Heart left ventricle (tissue), 16 donors: ENCODE measurements around the gene MCIDAS. TPM values are rescaled to one million over a fixed set of nuclear protein-coding genes. Genes with fewer than 3 reads are reported as not detected.
A peak's percentile ranks its signal among the peaks of the same experiment; 100 is the strongest.

Experiments
- ATAC-seq, 4 donors: fragments of 200-7000 bp; cut with Tn5 transposase; one replicate each; pipeline ENCODE4 v1.9.1; 2020 to 2022; ENCODE audit warnings: moderate library complexity in 4 of 4, mild to moderate bottlenecking in 3 of 4, moderate number of reproducible peaks in 1 of 4
- DNase-seq, 5 donors: peaks; one replicate each; pipeline ENCODE4 v3.0.0-alpha.2; 2020
- H3K27ac ChIP-seq, 12 donors: fragments of 200-600 bp; sonication (generic) in 4 of 12; one replicate each; pipeline versions ENCODE4 v1.5.0 to v1.8.0; 2016 to 2022; ENCODE audit warnings: mild to moderate bottlenecking in 2 of 12
- H3K27me3 ChIP-seq, 9 donors: fragments of 200-600 bp; sonication (generic) in 2 of 9; one replicate each; pipeline versions ENCODE4 v1.5.1 to v1.8.0; 2016 to 2022; ENCODE audit warnings: mild to moderate bottlenecking in 3 of 9
- H3K36me3 ChIP-seq, 9 donors: fragments of 200-600 bp; sonication (generic) in 2 of 9; one replicate each; pipeline versions ENCODE4 v1.5.0 to v1.8.0; 2018 to 2022; ENCODE audit warnings: mild to moderate bottlenecking in 2 of 9
- H3K4me1 ChIP-seq, 12 donors: fragments of 200-600 bp; sonication (generic) in 4 of 12; one replicate each; pipeline versions ENCODE4 v1.5.0 to v1.8.0; 2016 to 2022; ENCODE audit warnings: mild to moderate bottlenecking in 3 of 12
- H3K4me3 ChIP-seq, 12 donors: fragments of 200-600 bp; sonication (generic) in 4 of 12; one replicate each; pipeline versions ENCODE4 v1.5.0 to v1.8.0; 2017 to 2022; ENCODE audit warnings: mild to moderate bottlenecking in 9 of 12, moderate library complexity in 4 of 12
- H3K9me3 ChIP-seq, 12 donors: fragments of 200-600 bp; sonication (generic) in 4 of 12; one replicate each; pipeline versions ENCODE4 v1.5.0 to v1.8.0; 2016 to 2022; ENCODE audit warnings: mild to moderate bottlenecking in 1 of 12
- POLR2A ChIP-seq, 2 donors: fragments of 450-650 bp; IDR thresholded peaks; one replicate each; pipeline ENCODE4 v1.6.1; 2017; ENCODE audit warnings: antibody characterized with exemption in 2 of 2, mild to moderate bottlenecking in 2 of 2, moderate library complexity in 2 of 2
- WGBS, 4 donors: extraction: QIAGEN DNeasy Blood & Tissue Kit in 2 of 4; methylation state at CpG; one replicate each; pipeline versions ENCODE4 v1.1.5 to v1.1.7; 2013 to 2018; 5-methylcytosine and 5-hydroxymethylcytosine counted together
- intact Hi-C, 10 donors: fragments of 100-400 bp; cut with DNase I; formaldehyde crosslinking; loops; one replicate each; pipeline versions ENCODE4 v1.11.1 to v1.14.2; 2022
- polyA plus RNA-seq, 2 donors: library from polyadenylated mRNA; stranded (reverse); fragments of 200-250 nt; gene quantifications; one replicate each; pipeline ENCODE4 v1.2.3, GENCODE V29; 2013
- total RNA-seq, 9 donors: library from RNA; depleted of rRNA in 2 of 9; stranded (reverse); fragments of >200 nt in 2 of 9; fragmentation: NEBNext Ultra II Directional in 3 of 9; extraction: Animal tissue kit (Norgen Biotek cat#: 25700) in 3 of 9; gene quantifications; one replicate each; pipeline versions ENCODE4 v1.1.0 to v1.2.4, GENCODE V29; 2016 to 2023
- TF ChIP-seq, protein P1 (sequence below), 12 donors: fragments of 200-600 bp; sonication (generic) in 4 of 12; IDR thresholded peaks; one replicate each; pipeline versions ENCODE4 v1.5.0 to v1.8.0; 2018 to 2022; ENCODE audit warnings: antibody characterized with exemption in 12 of 12, mild to moderate bottlenecking in 5 of 12
- donor health status: ischemic (EF 13 %, LVEDD 7.1; RV severe dilation, severe dysfunction).
- donor health status: healthy with polysubstance abuse.
- donor health status: DM: no; HTN: yes; CAD: no.
- donor health status: DM: no; HTN: no; CAD: no.
- donor health status: ischemic (EF 25% LVEDD 6.9; RV normal size, moderate dysfunction).
- donor health status: ischemic (EF 25% LVEDD 5.7; RV mildly dilated, moderate dysfunction).
- donor health status: healthy.
- donor health status: DM: yes; HTN: yes; CAD: no.
- donor health status: ischemic (EF 35%, LVEDD 5.7; RV mildly dilated, moderate dysfunction).
- donor health status: nonischemic (EF 11% LVEDD 7.7; RV severe dilation, severe dysfunction).
- donor health status: DM: yes; HTN: yes; CAD: no.
- donor health status: PGD.
- donor health status: ischemic (EF 29% LVEDD 5.4; RV normal size, mild dysfunction).
- donor health status: nonischemic (EF 23%, LVEDD 6.1; RV moderate dilation, normal function).

The MCIDAS gene
- total and polyA plus RNA-seq, 11 donors = not detected

DNA sequence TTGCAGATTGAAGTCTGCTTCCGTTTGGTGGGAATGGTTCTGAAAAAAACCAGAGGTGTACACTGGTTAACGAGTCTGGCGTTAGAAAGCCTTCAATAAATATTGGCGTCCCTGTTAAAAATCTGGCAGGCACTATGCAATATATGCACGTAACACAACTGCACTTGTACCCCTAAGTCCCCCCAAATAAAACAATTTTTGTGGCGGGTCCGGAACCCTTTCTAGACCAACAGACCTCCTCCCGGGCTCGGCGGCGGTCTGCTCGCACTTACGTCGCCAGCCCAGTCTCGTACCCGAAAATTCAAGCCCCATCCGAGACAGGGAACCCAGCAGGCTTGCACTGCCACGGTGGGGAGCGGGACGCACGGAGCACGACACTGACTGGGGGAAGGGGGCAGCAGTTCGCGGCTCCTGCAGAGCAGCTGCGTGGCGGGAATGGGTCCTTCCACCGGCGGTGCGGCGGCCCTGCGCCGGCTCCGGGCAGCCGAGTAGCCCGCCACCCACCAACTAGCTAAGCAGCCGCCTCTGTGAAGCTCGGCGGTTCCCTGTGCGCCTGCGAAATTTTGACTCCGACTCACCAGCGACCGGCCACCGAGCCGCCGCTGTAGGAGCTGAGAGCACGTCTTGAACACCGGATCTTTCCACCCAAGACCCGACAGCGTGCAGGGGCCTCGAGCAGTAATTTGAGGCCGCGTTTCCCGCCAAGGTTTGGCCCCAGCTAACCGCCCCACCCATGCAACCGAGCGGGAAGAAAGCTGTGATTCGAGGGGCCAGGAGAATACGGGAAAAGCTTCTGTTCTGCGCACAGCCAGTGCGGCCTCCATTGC lies 3.9 kb downstream of the MCIDAS start:
- ATAC-seq = no peak
- Histone ChIP-seq H3K4me1 (peaks cover 0 to 43% (median 19%) of the 10 kb centered on the region in 12 donors), H3K27ac (no peak overlapping the region), H3K4me3 (peak overlapping the region in 1 of 12 donors; percentile 36), H3K36me3 (no peaks in the 10 kb centered on the region), H3K9me3 (no peaks in the 10 kb centered on the region), H3K27me3 (peaks cover 65 to 100% (median 98%) of the 10 kb centered on the region in 9 donors)
- intact Hi-C loops = loop anchor here in 1 of 10 donors (10.0 kb wide), 1 partner anchor 48 kb away; the partner anchor contains the start of gene CDC20B
- TF ChIP-seq POLR2A (IDR thresholded peaks at IDR 0.05) = no peak
- TF ChIP-seq, protein P1, sequence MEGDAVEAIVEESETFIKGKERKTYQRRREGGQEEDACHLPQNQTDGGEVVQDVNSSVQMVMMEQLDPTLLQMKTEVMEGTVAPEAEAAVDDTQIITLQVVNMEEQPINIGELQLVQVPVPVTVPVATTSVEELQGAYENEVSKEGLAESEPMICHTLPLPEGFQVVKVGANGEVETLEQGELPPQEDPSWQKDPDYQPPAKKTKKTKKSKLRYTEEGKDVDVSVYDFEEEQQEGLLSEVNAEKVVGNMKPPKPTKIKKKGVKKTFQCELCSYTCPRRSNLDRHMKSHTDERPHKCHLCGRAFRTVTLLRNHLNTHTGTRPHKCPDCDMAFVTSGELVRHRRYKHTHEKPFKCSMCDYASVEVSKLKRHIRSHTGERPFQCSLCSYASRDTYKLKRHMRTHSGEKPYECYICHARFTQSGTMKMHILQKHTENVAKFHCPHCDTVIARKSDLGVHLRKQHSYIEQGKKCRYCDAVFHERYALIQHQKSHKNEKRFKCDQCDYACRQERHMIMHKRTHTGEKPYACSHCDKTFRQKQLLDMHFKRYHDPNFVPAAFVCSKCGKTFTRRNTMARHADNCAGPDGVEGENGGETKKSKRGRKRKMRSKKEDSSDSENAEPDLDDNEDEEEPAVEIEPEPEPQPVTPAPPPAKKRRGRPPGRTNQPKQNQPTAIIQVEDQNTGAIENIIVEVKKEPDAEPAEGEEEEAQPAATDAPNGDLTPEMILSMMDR (IDR thresholded peaks at IDR 0.05) = no peak
- 8 to 16% (median 12%) methylated on average over 38 to 61 of the region's 61 CpGs for WGBS, 4 donors
- no peak for DNase-seq

DNA sequence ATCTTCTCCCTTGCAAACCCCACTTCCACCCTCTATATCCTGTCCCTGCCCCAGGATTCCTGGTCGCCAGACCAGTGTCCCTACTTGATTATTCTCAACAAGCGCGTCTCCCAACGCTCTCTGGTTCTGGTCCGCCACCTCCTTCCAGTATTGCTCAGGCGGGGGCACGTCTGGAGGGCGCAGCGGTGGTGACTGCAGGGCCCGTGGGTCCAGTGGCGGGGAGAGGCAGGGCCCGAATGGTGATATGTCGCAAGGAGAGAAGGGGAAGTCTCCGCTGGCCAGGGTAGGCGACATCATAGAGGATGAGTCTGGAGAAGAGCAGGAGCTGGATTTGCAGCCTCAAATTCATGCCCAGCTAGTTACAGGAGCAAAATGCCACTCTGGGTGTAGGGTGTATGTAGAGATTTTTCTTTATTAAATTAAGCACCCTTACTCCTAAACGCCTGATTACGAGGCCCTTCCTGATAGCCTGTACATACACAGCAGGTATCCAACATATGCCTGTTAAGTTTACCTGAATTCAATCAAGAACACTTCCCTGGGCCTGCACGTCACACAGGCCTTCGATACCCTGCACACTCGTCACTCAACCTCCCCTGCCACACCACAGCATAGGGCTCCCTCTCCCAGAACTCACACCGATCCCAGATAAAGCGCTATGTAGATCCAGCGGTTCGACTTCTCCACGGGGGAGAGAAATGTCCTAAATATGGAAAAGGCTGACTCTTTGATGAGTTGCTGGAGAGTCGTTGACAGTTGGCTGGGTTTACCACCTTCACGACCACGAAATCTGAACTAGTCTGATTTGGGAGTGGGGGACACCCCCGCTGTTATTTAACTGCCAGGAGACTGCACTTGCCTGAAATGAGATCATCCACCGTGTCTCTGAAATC lies 4.8 kb downstream of the MCIDAS start:
- DNase-seq (no peak), ATAC-seq (no peak)
- Histone ChIP-seq H3K36me3 (no peaks in the 10 kb centered on the region), H3K27ac (no peak overlapping the region), H3K4me3 (no peak overlapping the region), H3K9me3 (no peaks in the 10 kb centered on the region), H3K27me3 (peaks cover 58 to 100% (median 90%) of the 10 kb centered on the region in 9 donors), H3K4me1 (peaks cover 0 to 35% (median 13%) of the 10 kb centered on the region in 12 donors)
- TF ChIP-seq, protein P1 (IDR thresholded peaks at IDR 0.05) = no peak
- TF ChIP-seq POLR2A (IDR thresholded peaks at IDR 0.05) = no peak
- intact Hi-C loops = loop anchor here in 1 of 10 donors (10.0 kb wide), 1 partner anchor 48 kb away; the partner anchor contains the start of gene CDC20B
- 13 to 23% (median 19%) methylated on average over 27 to 30 of the region's 30 CpGs for WGBS, 4 donors

DNA sequence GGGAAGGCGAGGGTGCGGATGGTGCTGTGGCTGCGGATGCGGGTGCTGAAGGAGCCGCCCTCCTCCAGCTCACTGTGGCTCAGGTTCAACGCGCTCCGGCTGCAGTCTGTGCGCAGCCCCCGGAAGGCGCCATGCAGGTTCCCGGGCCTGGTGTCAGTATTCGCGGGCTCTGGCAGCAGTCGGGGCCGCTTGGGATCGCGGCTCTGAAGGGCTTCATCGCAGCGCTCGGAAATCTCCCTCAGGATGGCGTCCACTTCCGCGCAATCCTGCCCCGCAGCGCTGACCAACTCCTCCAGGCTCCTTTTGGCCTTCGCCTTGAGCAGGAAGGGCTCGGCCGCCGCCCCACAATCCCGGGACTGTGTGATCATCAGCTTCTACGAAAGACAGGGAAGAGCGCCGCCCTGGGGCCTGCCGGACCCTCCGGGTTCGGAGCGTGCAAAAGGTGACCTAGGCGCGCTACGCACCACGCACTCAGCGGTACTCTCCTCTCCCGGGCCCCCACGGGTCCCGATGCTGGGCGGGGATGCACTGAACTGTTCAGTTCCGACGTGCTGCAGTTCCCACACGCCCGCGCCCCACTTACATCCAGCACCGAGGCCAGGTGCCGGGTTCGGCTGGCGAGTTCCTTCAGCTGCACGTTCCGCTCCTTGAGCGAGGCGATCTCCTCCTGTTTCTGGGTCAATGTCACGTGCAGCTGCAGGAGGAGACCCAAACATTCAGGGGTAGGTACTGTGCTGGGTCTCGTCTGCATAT lies 6.5 kb downstream of the MCIDAS start:
- TF ChIP-seq, protein P1 (IDR thresholded peaks at IDR 0.05) = no peak
- TF ChIP-seq POLR2A (IDR thresholded peaks at IDR 0.05) = no peak
- ATAC-seq (peak in 3 of 4 donors; percentile 49 to 59 (median 52)), DNase-seq (peak in 1 of 5 donors; percentile 63)
- peaks cover 47 to 97% (median 72%) of the 10 kb centered on the region in 9 donors for H3K27me3 ChIP-seq
- peak overlapping the region in 10 of 12 donors; percentile 1 to 49 (median 32) for H3K4me3 ChIP-seq
- peaks cover 0 to 22% (median 8%) of the 10 kb centered on the region in 12 donors for H3K4me1 ChIP-seq
- intact Hi-C loops = loop anchor here in 1 of 10 donors (10.0 kb wide), 1 partner anchor 46 kb away; the partner anchor contains the start of gene CDC20B
- no peak overlapping the region for H3K27ac ChIP-seq
- H3K36me3 ChIP-seq = no peaks in the 10 kb centered on the region
- no peaks in the 10 kb centered on the region for H3K9me3 ChIP-seq
- WGBS, 4 donors = 2 to 7% (median 3%) methylated on average over 19 to 62 of the region's 62 CpGs
